Measurements from ENCODE around the gene FN1.
A peak's percentile ranks its signal among the peaks of the same experiment; 100 is the strongest.

Gene FN1

GRCh38 chr2:215324811-215325210, 111.1 kb downstream of the FN1 start:
- DNase-seq, result no peak

GRCh38 chr2:215320679-215321078, 115.2 kb downstream of the FN1 start:
- DNase-seq, result no peak

- DNase-seq, result no peak
These were observed 115.8 kb downstream of the FN1 start for GRCh38 chr2:215320102-215320501.

GRCh38 chr2:215319500-215319899, 116.4 kb downstream of the FN1 start:
- no peak for DNase-seq

- no peak for DNase-seq
These were observed 119.5 kb downstream of the FN1 start for GRCh38 chr2:215316336-215316735.

- DNase-seq, result no peak
These were observed 120.6 kb downstream of the FN1 start for GRCh38 chr2:215315301-215315700.

GRCh38 chr2:215314896-215315295, 121.0 kb downstream of the FN1 start:
- no peak for DNase-seq

- no peak for DNase-seq
These were observed 122.6 kb downstream of the FN1 start for GRCh38 chr2:215313255-215313613.

GRCh38 chr2:215311625-215312396, 124.1 kb downstream of the FN1 start, which contains the start of gene ATIC:
Gene ATIC, plus strand, starts transcription at chr2:215312059. Its CDS starts 84 bp downstream, at chr2:215312143.
- peak; percentile 88 for DNase-seq

GRCh38 chr2:215311259-215311624, 124.6 kb downstream of the FN1 start:
- peak; percentile 27 for DNase-seq
